Hepatocyte (in vitro differentiated cells): ENCODE results near the gene DDR2.

Experiments used
- CTCF ChIP-seq: fragments of 200-600 bp; sonication (generic); IDR thresholded peaks from 2 replicates; pipeline ENCODE4 v1.5.1; 2016; ENCODE audit warnings: antibody characterized with exemption, mild to moderate bottlenecking; ENCODE audit not compliant: poor library complexity
- EZH2phosphoT487 ChIP-seq: fragments of 200-600 bp; sonication (generic); IDR thresholded peaks from one replicate; pipeline ENCODE4 v1.6.1; 2018; ENCODE audit warnings: antibody characterized with exemption, mild to moderate bottlenecking, low read depth, moderate library complexity; ENCODE audit not compliant: unreplicated experiment, severe bottlenecking

DNA sequence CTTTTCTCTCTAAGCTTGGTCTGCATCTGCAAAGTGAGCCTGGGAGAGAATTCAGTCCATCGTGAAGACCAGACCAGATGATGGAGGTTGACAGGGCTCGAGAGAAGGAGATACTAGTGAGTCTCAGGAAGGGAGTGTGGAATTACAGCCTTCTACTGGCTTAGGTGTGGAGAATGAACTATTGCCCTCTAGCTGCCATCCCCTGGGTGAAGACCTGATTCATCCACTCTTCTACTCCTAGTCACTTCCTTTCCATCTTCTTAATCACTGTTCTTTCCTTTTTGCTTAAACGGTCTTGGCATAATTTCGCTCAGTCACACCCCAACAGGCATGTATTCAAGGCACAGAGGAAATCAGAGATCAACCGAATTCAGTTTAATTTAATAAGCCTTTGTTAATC lies 124.3 kb downstream of the DDR2 start:
- TF ChIP-seq CTCF (no peak), EZH2phosphoT487 (no peak)
